Hepatocyte (in vitro differentiated cells): ENCODE measurements around the gene ZDHHC16.

Experiments used
- EZH2 ChIP-seq: fragments of 200-600 bp; sonication (generic); IDR thresholded peaks from 2 replicates; pipeline ENCODE4 v1.6.1; 2016; ENCODE audit warnings: antibody characterized with exemption, mild to moderate bottlenecking, borderline replicate concordance
- EZH2phosphoT487 ChIP-seq: fragments of 200-600 bp; sonication (generic); IDR thresholded peaks from one replicate; pipeline ENCODE4 v1.6.1; 2018; ENCODE audit warnings: antibody characterized with exemption, mild to moderate bottlenecking, low read depth, moderate library complexity; ENCODE audit not compliant: unreplicated experiment, severe bottlenecking
- TF ChIP-seq, protein P1 (sequence below): fragments of 200-600 bp; sonication (generic); IDR thresholded peaks from 2 replicates; pipeline ENCODE4 v1.5.1; 2016; ENCODE audit warnings: antibody characterized with exemption, mild to moderate bottlenecking; ENCODE audit not compliant: poor library complexity

DNA sequence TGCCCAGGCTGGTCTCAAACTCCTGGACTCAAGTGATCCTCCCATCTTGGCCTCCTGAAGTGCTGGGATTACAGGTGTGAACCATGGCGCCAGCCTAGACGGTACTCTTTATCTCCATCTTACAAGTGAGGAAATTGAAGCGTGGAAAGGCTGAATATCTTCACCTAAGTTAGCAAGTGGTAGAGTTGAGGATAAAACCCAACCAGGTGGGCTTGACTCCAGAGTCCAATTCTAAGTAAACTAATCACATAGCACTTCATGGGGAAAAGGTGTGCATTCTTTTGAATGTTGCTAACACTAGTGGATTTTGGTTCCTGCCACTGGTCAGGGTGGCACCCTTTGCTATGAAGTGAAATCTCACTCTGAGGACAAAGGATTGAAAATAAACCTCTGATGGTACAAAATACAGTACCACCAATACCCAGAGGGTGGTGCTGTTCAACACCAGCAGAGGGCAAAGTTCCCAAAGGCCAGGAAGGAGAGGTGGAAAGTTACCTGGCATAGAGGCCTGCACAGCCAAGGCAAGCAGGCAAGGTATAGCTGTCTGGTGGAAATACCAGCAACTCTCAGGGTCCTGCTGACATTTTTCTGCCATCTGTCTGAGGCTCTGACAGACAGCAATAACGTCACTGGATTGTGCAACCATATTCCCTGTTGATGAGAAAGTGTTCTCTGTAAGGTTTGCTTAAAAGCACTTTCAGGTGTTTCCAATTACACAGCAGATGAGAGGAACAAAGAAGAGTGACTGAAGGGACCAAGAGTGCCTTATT, 17.6 kb downstream of the ZDHHC16 start:
- TF ChIP-seq, protein P1, sequence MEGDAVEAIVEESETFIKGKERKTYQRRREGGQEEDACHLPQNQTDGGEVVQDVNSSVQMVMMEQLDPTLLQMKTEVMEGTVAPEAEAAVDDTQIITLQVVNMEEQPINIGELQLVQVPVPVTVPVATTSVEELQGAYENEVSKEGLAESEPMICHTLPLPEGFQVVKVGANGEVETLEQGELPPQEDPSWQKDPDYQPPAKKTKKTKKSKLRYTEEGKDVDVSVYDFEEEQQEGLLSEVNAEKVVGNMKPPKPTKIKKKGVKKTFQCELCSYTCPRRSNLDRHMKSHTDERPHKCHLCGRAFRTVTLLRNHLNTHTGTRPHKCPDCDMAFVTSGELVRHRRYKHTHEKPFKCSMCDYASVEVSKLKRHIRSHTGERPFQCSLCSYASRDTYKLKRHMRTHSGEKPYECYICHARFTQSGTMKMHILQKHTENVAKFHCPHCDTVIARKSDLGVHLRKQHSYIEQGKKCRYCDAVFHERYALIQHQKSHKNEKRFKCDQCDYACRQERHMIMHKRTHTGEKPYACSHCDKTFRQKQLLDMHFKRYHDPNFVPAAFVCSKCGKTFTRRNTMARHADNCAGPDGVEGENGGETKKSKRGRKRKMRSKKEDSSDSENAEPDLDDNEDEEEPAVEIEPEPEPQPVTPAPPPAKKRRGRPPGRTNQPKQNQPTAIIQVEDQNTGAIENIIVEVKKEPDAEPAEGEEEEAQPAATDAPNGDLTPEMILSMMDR: peak; percentile 87
- TF ChIP-seq EZH2 (no peak), EZH2phosphoT487 (no peak)
